H9 (cell line): ENCODE measurements around the gene SLC23A2. TPM values are rescaled to one million over a fixed set of nuclear protein-coding genes. Genes with fewer than 3 reads are reported as not detected.

ENCODE experiments used
- DNase-seq: peaks from one replicate; pipeline ENCODE4 v3.0.0-alpha.2; 2017
- H2AFZ ChIP-seq: one replicate; pipeline ENCODE4 v1.6.1; 2013; ENCODE audit warnings: mild to moderate bottlenecking, low read length, control low read depth, moderate library complexity
- H2AK5ac ChIP-seq: 2 replicates; pipeline ENCODE4 v1.6.1; 2013; ENCODE audit warnings: low read length, control low read depth, mixed read lengths; ENCODE audit not compliant: insufficient read length
- H2BK120ac ChIP-seq: one replicate; pipeline ENCODE4 v1.6.1; 2013; ENCODE audit warnings: low read depth, mild to moderate bottlenecking, low read length, control low read depth, inconsistent platforms; ENCODE audit not compliant: poor library complexity, severe bottlenecking
- H2BK12ac ChIP-seq: 2 replicates; pipeline ENCODE4 v1.6.1; 2013; ENCODE audit warnings: low read length, control low read depth, mixed read lengths, low read depth; ENCODE audit not compliant: insufficient read length
- H2BK15ac ChIP-seq: 2 replicates; pipeline ENCODE4 v1.6.1; 2013; ENCODE audit warnings: low read depth, low read length, control low read depth
- H2BK20ac ChIP-seq: one replicate; pipeline ENCODE4 v1.6.1; 2013; ENCODE audit warnings: low read depth, mild to moderate bottlenecking, low read length, control low read depth, inconsistent platforms; ENCODE audit not compliant: poor library complexity, severe bottlenecking
- H2BK5ac ChIP-seq: 2 replicates; pipeline ENCODE4 v1.6.1; 2013; ENCODE audit warnings: low read length, control low read depth, mixed read lengths; ENCODE audit not compliant: insufficient read length
- H3K14ac ChIP-seq: 2 replicates; pipeline ENCODE4 v1.6.1; 2013; ENCODE audit warnings: low read length, control low read depth; ENCODE audit not compliant: insufficient read depth
- H3K18ac ChIP-seq: 2 replicates; pipeline ENCODE4 v1.6.1; 2013; ENCODE audit warnings: low read depth, mild to moderate bottlenecking, mixed read lengths, low read length, control low read depth; ENCODE audit not compliant: insufficient read length
- H3K23ac ChIP-seq: 2 replicates; pipeline ENCODE4 v1.6.1; 2013; ENCODE audit warnings: low read length, control low read depth, mixed read lengths, low read depth; ENCODE audit not compliant: insufficient read length
- H3K23me2 ChIP-seq: 2 replicates; pipeline ENCODE4 v1.6.1; 2013; ENCODE audit warnings: low read depth, mild to moderate bottlenecking, mixed read lengths, low read length, control low read depth; ENCODE audit not compliant: insufficient read length, poor library complexity, severe bottlenecking
- H3K27ac ChIP-seq: 2 replicates; pipeline ENCODE4 v1.5.1; 2013; ENCODE audit warnings: low read length, control low read depth, mixed read lengths, low read depth; ENCODE audit not compliant: insufficient read length
- H3K27me3 ChIP-seq: 2 replicates; pipeline ENCODE4 v1.6.1; 2013; ENCODE audit warnings: low read length, control low read depth, inconsistent platforms; ENCODE audit not compliant: insufficient read depth
- H3K4ac ChIP-seq: 2 replicates; pipeline ENCODE4 v1.6.1; 2013; ENCODE audit warnings: low read depth, mild to moderate bottlenecking, control low read depth, inconsistent platforms, low read length, moderate library complexity
- H3K4me1 ChIP-seq: 2 replicates; pipeline ENCODE4 v1.6.1; 2013; ENCODE audit warnings: low read length, control low read depth, inconsistent platforms; ENCODE audit not compliant: insufficient read depth
- H3K4me2 ChIP-seq: 2 replicates; pipeline ENCODE4 v1.6.1; 2013; ENCODE audit warnings: low read length, control low read depth, mixed read lengths; ENCODE audit not compliant: insufficient read length, insufficient read depth
- H3K56ac ChIP-seq: 2 replicates; pipeline ENCODE4 v1.6.1; 2013; ENCODE audit warnings: low read depth, mild to moderate bottlenecking, mixed read lengths, low read length, control low read depth; ENCODE audit not compliant: insufficient read length
- H3K79me1 ChIP-seq: 2 replicates; pipeline ENCODE4 v1.6.1; 2013; ENCODE audit warnings: low read depth, mild to moderate bottlenecking, moderate library complexity, low read length, control low read depth, inconsistent platforms; ENCODE audit not compliant: insufficient read depth, poor library complexity, severe bottlenecking
- H3K79me2 ChIP-seq: 2 replicates; pipeline ENCODE4 v1.6.1; 2013; ENCODE audit warnings: low read length, control low read depth, inconsistent platforms; ENCODE audit not compliant: insufficient read depth
- H3K9ac ChIP-seq: 2 replicates; pipeline ENCODE4 v1.6.1; 2013; ENCODE audit warnings: low read length, control low read depth, mixed read lengths; ENCODE audit not compliant: insufficient read length; ENCODE audit errors: extremely low read depth
- H3K9me3 ChIP-seq: one replicate; pipeline ENCODE4 v1.6.1; 2013; ENCODE audit warnings: low read depth, low read length, inconsistent platforms; ENCODE audit not compliant: control insufficient read depth
- H3T11ph ChIP-seq: one replicate; pipeline ENCODE4 v1.6.1; 2013; ENCODE audit warnings: mild to moderate bottlenecking, low read length, control low read depth, inconsistent platforms
- H4K20me1 ChIP-seq: one replicate; pipeline ENCODE4 v1.6.1; 2013; ENCODE audit not compliant: control insufficient read depth, insufficient read length, insufficient read depth
- H4K5ac ChIP-seq: 2 replicates; pipeline ENCODE4 v1.6.1; 2013; ENCODE audit warnings: low read depth, mild to moderate bottlenecking, mixed read lengths, low read length, control low read depth; ENCODE audit not compliant: insufficient read length
- H4K8ac ChIP-seq: replicated peaks from 2 replicates; pipeline ENCODE4 v1.6.1; 2013; ENCODE audit warnings: low read length, control low read depth, mixed read lengths, low read depth; ENCODE audit not compliant: insufficient read length
- H4K91ac ChIP-seq: 2 replicates; pipeline ENCODE4 v1.6.1; 2013; ENCODE audit warnings: low read depth, mild to moderate bottlenecking, moderate library complexity, mixed read lengths, low read length, control low read depth; ENCODE audit not compliant: insufficient read length
- H3K27ac Mint-ChIP-seq, 3 experiments: 2 replicates in 2 of 3; 3 replicates in 1 of 3; pipeline ENCODE4 v1.8.0; 2020 to 2021; ENCODE audit warnings: mixed read lengths in 3 of 3, mild to moderate bottlenecking in 1 of 3, moderate library complexity in 1 of 3
- H3K27me3 Mint-ChIP-seq: 2 replicates; pipeline ENCODE4 v1.8.0; 2021; ENCODE audit warnings: low read depth, mild to moderate bottlenecking, moderate library complexity, mixed read lengths
- H3K36me3 Mint-ChIP-seq, 3 experiments: 2 replicates in 2 of 3; 3 replicates in 1 of 3; pipeline ENCODE4 v1.8.0; 2020 to 2021; ENCODE audit warnings: low read depth in 3 of 3, mixed read lengths in 3 of 3; ENCODE audit not compliant: insufficient read depth in 1 of 3
- H3K4me1 Mint-ChIP-seq, 2 experiments: 2 replicates each; pipeline ENCODE4 v1.8.0; 2020; ENCODE audit warnings: mixed read lengths in 2 of 2
- H3K4me3 Mint-ChIP-seq, 2 experiments: 2 replicates in 1 of 2; 3 replicates in 1 of 2; pipeline ENCODE4 v1.8.0; 2020 to 2021; ENCODE audit warnings: mild to moderate bottlenecking in 2 of 2, mixed read lengths in 2 of 2, moderate library complexity in 1 of 2
- H3K9me3 Mint-ChIP-seq, 2 experiments: 2 replicates in 1 of 2; 3 replicates in 1 of 2; pipeline ENCODE4 v1.8.0; 2020; ENCODE audit warnings: mild to moderate bottlenecking in 2 of 2, mixed read lengths in 2 of 2, moderate library complexity in 1 of 2
- CTCF ChIP-seq: fragments of 200-600 bp; sonication (generic); conservative IDR thresholded peaks from 3 replicates; pipeline ENCODE4 v1.8.0; 2021; ENCODE audit warnings: antibody characterized with exemption, mild to moderate bottlenecking
- WGBS: extraction: QIAGEN DNeasy Blood & Tissue Kit; methylation state at CpG from one replicate; pipeline ENCODE4 v1.1.7; 2013; ENCODE audit warnings: missing lambda C conversion rate, low lambda C conversion rate, mixed read lengths; ENCODE audit not compliant: insufficient read length; ENCODE audit errors: extremely low coverage; 5-methylcytosine and 5-hydroxymethylcytosine counted together
- total RNA-seq: library from RNA; stranded (reverse); gene quantifications from 2 replicates; pipeline ENCODE4 v1.2.1, GENCODE V29; 2021

SLC23A2 gene
- total RNA-seq, 1 experiment from 2014 or later = 16.5 TPM

DNA sequence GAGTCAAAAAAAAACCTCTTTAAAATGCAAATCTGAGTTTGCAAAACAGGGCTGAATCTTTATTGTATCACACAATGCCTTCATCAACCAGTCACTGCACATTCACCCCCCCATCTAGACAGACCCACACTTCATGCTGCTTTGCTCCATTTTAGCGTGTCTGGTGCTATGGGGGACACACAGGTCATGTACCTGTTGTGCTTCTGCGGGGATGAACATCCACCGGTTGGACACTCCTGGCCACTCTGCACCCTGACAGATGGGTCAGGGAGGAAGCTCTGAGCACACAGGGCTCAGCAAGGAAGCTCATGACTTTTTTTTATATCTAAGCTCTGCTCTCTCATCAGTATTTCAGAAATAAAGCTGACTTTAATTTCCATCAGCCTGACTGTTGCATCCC, 143.3 kb downstream of the SLC23A2 start:
- Histone ChIP-seq H3K23me2 (no peaks in the 10 kb centered on the region), H3K79me2 (no peaks in the 10 kb centered on the region), H3K14ac (no peak overlapping the region), H2BK20ac (no peak overlapping the region), H3K56ac (no peak overlapping the region), H2BK12ac (no peak overlapping the region), H3K18ac (no peak overlapping the region), H3K27me3 (no peaks in the 10 kb centered on the region), H4K8ac (no peak overlapping the region), H3K4ac (no peak overlapping the region), H3T11ph (no peak overlapping the region), H4K91ac (no peak overlapping the region), H3K9ac (no peak overlapping the region), H4K5ac (no peak overlapping the region), H4K20me1 (no peaks in the 10 kb centered on the region), H2BK15ac (no peak overlapping the region), H3K4me2 (no peak overlapping the region), H3K23ac (no peak overlapping the region), H3K79me1 (no peaks in the 10 kb centered on the region), H3K9me3 (no peaks in the 10 kb centered on the region), H2BK5ac (no peak overlapping the region), H2BK120ac (no peak overlapping the region), H3K27ac (no peak overlapping the region), H2AFZ (no peak overlapping the region), H3K4me1 (no peaks in the 10 kb centered on the region), H2AK5ac (no peak overlapping the region)
- Mint-ChIP-seq H3K36me3 (peaks cover 25 to 59% (median 39%) of the 10 kb centered on the region in 3 experiments), H3K4me3 (no peak overlapping the region), H3K27me3 (no peaks in the 10 kb centered on the region), H3K4me1 (no peaks in the 10 kb centered on the region), H3K9me3 (no peaks in the 10 kb centered on the region), H3K27ac (peak overlapping the region in 2 of 3 experiments; percentile 73 to 79; a peak in 1 of 7 replicates)
- TF ChIP-seq CTCF = no peak
- WGBS = no CpG with 5 or more reads among the region's 3 CpGs
- DNase-seq = no peak
